GM06990 (cell line): ENCODE data around the gene LLPH.

ENCODE experiments used
- DNase-seq: peaks from one replicate; pipeline ENCODE4 v3.0.0-alpha.2; 2011; ENCODE audit not compliant: insufficient read length; ENCODE audit errors: extremely low read depth
- H3K27me3 ChIP-seq: replicated peaks from 2 replicates; pipeline ENCODE4 v1.6.0; 2011; ENCODE audit warnings: low read length; ENCODE audit not compliant: control insufficient read depth, insufficient read depth
- H3K36me3 ChIP-seq: 2 replicates; pipeline ENCODE4 v1.5.1; 2011; ENCODE audit warnings: low read length; ENCODE audit not compliant: control insufficient read depth, insufficient read depth
- H3K4me3 ChIP-seq: replicated peaks from 2 replicates; pipeline ENCODE4 v1.5.1; 2011; ENCODE audit warnings: low read depth, mild to moderate bottlenecking, control low read depth, low read length
- CTCF ChIP-seq: IDR thresholded peaks from 2 replicates; pipeline ENCODE4 v1.5.1; 2011; ENCODE audit warnings: low read length, control low read depth, mild to moderate bottlenecking, inconsistent platforms; ENCODE audit not compliant: insufficient read depth, poor library complexity, severe bottlenecking

LLPH gene

GRCh38 chr12:66168410-66168809 is 37.9 kb upstream of the LLPH start:
- Histone ChIP-seq H3K36me3 (no peaks in the 10 kb centered on the region; the same call in 1 of the 2 replicates), H3K4me3 (peak overlapping the region; percentile 92), H3K27me3 (no peaks in the 10 kb centered on the region)
- DNase-seq, result no peak
- TF ChIP-seq CTCF, result no peak

- Histone ChIP-seq H3K36me3 (no peaks in the 10 kb centered on the region; the same call in 1 of the 2 replicates), H3K4me3 (no peak overlapping the region), H3K27me3 (no peaks in the 10 kb centered on the region)
- no peak for TF ChIP-seq CTCF
- DNase-seq, result no peak
These were observed 36.0 kb upstream of the LLPH start for GRCh38 chr12:66166561-66166960.

- H3K4me3 ChIP-seq, result no peak overlapping the region
- no peaks in the 10 kb centered on the region; the same call in 1 of the 2 replicates for H3K36me3 ChIP-seq
- no peak for DNase-seq
- TF ChIP-seq CTCF, result no peak
- no peaks in the 10 kb centered on the region for H3K27me3 ChIP-seq
These were observed 34.6 kb upstream of the LLPH start for GRCh38 chr12:66165141-66165540.

GRCh38 chr12:66164349-66164821 is 33.8 kb upstream of the LLPH start:
- Histone ChIP-seq H3K4me3 (no peak overlapping the region), H3K27me3 (no peaks in the 10 kb centered on the region), H3K36me3 (no peaks in the 10 kb centered on the region; the same call in 1 of the 2 replicates)
- DNase-seq, result no peak
- no peak for TF ChIP-seq CTCF

GRCh38 chr12:66163289-66163688 is 32.7 kb upstream of the LLPH start:
- no peak overlapping the region for H3K4me3 ChIP-seq
- no peak for DNase-seq
- no peaks in the 10 kb centered on the region for H3K27me3 ChIP-seq
- no peak for TF ChIP-seq CTCF
- H3K36me3 ChIP-seq, result peaks cover 3% of the 10 kb centered on the region

- peaks cover 3% of the 10 kb centered on the region for H3K36me3 ChIP-seq
- H3K4me3 ChIP-seq, result no peak overlapping the region
- TF ChIP-seq CTCF, result no peak
- H3K27me3 ChIP-seq, result no peaks in the 10 kb centered on the region
- no peak for DNase-seq
These were observed 32.2 kb upstream of the LLPH start for GRCh38 chr12:66162701-66163100.
